SJSA1 (cell line): ENCODE results near the gene DNM2. TPM values are rescaled to one million over a fixed set of nuclear protein-coding genes. Genes with fewer than 3 reads are reported as not detected.
A peak's percentile ranks its signal among the peaks of the same experiment; 100 is the strongest.
"Not testable (repeated sequence)": the region's sequence is repeated elsewhere in the genome, so short reads cannot be mapped to it uniquely, and the experiment has no call there.

Source experiments
- DNase-seq, 2 experiments: peaks; one replicate each; pipeline ENCODE4 v3.0.0-alpha.2; 2015 to 2020; ENCODE audit warnings: low spot score in 2 of 2, low read depth in 1 of 2
- H3K27ac ChIP-seq: fragments of 250-450 bp; sonication (Bioruptor Pico); 2 replicates; pipeline ENCODE4 v1.5.1; 2020; ENCODE audit warnings: mild to moderate bottlenecking, moderate library complexity
- H3K27me3 ChIP-seq: fragments of 250-450 bp; sonication (Bioruptor Pico); replicated peaks from 2 replicates; pipeline ENCODE4 v1.5.1; 2020; ENCODE audit warnings: mild to moderate bottlenecking, moderate library complexity
- H3K36me3 ChIP-seq: fragments of 250-450 bp; sonication (Bioruptor Pico); 2 replicates; pipeline ENCODE4 v1.5.1; 2020; ENCODE audit warnings: mild to moderate bottlenecking
- H3K4me1 ChIP-seq: fragments of 250-450 bp; sonication (Bioruptor Pico); replicated peaks from 2 replicates; pipeline ENCODE4 v1.6.1; 2021; ENCODE audit warnings: mild to moderate bottlenecking
- H3K4me3 ChIP-seq: fragments of 250-450 bp; sonication (Bioruptor Pico); 2 replicates; pipeline ENCODE4 v1.5.1; 2020; ENCODE audit warnings: mild to moderate bottlenecking
- H3K9me3 ChIP-seq: fragments of 250-450 bp; sonication (Bioruptor Pico); replicated peaks from 2 replicates; pipeline ENCODE4 v1.5.1; 2020; ENCODE audit warnings: mild to moderate bottlenecking
- total RNA-seq: library from RNA; depleted of rRNA; stranded (reverse); fragments of >200 nt; shearing (Covaris generic); gene quantifications from 2 replicates; pipeline ENCODE4 v1.2.3, GENCODE V29; 2014

The DNM2 gene
- total RNA-seq, 1 experiment from 2014 or later: 58.4 TPM

DNA sequence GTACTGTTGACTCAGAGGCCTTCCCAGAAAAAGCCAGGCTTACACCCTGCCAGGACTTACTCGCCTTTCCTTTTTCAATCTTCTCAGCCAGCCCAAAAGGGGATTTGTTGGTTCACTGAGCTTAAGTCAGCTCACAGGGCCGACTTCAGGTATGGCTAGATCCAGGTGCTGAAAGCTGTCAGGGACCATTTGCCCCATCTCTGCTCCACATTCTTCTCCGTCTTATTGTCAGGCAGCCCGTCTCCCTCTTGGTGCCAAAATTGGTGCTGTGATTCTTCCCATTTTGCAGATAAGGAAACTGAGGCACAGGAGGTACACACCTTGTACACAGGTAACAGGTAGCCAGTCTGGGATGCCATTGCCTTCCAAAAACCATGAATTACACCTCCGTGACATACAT lies 132.8 kb downstream of the DNM2 start:
- Histone ChIP-seq H3K27ac (no peak overlapping the region), H3K27me3 (no peaks in the 10 kb centered on the region), H3K4me1 (no peaks in the 10 kb centered on the region), H3K36me3 (no peaks in the 10 kb centered on the region), H3K4me3 (no peak overlapping the region), H3K9me3 (no peaks in the 10 kb centered on the region)
- no peak for DNase-seq

GRCh38 chr19:10852098-10852800 lies 134.4 kb downstream of the DNM2 start:
- H3K4me3 ChIP-seq: no peak overlapping the region
- H3K27me3 ChIP-seq: no peaks in the 10 kb centered on the region
- H3K27ac ChIP-seq: no peak overlapping the region
- peak in 1 of 2 experiments; percentile 37 for DNase-seq
- no peaks in the 10 kb centered on the region for H3K36me3 ChIP-seq
- no peaks in the 10 kb centered on the region for H3K4me1 ChIP-seq
- no peaks in the 10 kb centered on the region for H3K9me3 ChIP-seq

GRCh38 chr19:10852941-10853340 lies 135.1 kb downstream of the DNM2 start:
- DNase-seq: no peak
- Histone ChIP-seq H3K4me3 (no peak overlapping the region), H3K36me3 (no peaks in the 10 kb centered on the region), H3K9me3 (no peaks in the 10 kb centered on the region), H3K4me1 (no peaks in the 10 kb centered on the region), H3K27ac (no peak overlapping the region), H3K27me3 (no peaks in the 10 kb centered on the region)

DNA sequence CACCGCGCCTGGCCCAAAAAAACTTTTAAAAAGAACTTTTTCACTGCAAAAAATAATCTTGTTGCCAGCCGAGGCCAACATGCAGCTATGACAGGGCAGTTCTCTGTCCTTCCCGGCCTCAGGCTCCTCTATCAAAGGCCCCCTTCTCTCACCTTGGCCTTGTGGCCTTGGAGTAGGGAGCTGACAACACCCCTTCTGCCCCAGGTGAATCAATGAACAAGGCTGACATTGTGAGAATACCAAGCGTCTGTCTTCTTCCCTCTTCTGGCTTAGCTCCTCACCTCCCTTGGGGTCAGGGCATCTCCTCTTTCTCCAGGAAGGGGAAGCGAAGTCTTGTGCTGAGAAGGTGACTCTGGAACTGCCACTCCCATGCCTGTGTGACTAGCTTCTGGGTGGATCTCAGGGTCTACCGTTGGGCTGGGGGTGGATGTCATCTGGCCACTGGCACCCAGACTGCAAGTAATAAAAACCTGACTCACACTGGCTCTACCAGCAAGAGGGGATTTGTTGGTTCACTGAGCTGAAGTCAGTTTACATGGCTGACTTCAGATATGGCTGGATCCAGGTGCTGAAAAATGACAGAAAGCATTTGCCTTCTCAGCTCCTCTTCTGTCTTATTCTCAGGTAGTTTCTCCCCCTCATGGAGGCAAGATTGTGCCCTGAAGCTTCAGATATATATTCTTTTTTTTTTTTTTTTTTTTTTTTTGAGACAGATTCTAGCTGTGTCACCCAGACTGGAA lies 136.6 kb downstream of the DNM2 start:
- H3K4me3 ChIP-seq: no peak overlapping the region

GRCh38 chr19:10855879-10856522 lies 138.1 kb downstream of the DNM2 start:
- no peaks in the 10 kb centered on the region for H3K27me3 ChIP-seq
- H3K27ac ChIP-seq: no peak overlapping the region
- H3K4me1 ChIP-seq: no peaks in the 10 kb centered on the region
- DNase-seq: no peak
- H3K9me3 ChIP-seq: no peaks in the 10 kb centered on the region
- no peaks in the 10 kb centered on the region for H3K36me3 ChIP-seq
- H3K4me3 ChIP-seq: no peak overlapping the region

More for the DNA sequence above, 136.6 kb downstream of the DNM2 start:
- no peaks in the 10 kb centered on the region for H3K27me3 ChIP-seq
- H3K4me1 ChIP-seq: no peaks in the 10 kb centered on the region
- no peaks in the 10 kb centered on the region for H3K9me3 ChIP-seq
- no peak overlapping the region for H3K27ac ChIP-seq
- H3K36me3 ChIP-seq: no peaks in the 10 kb centered on the region
- no peak for DNase-seq

- H3K9me3 ChIP-seq, H3K27me3 ChIP-seq, H3K36me3 ChIP-seq, H3K4me1 ChIP-seq, H3K27ac ChIP-seq, H3K4me3 ChIP-seq, DNase-seq: not testable (repeated sequence)
These were observed 139.0 kb downstream of the DNM2 start for GRCh38 chr19:10856899-10857298.

- Histone ChIP-seq H3K4me3 (no peak overlapping the region), H3K36me3 (no peaks in the 10 kb centered on the region)
- peak in 1 of 2 experiments; percentile 52 for DNase-seq
These were observed 140.4 kb downstream of the DNM2 start for GRCh38 chr19:10858204-10858828.

GRCh38 chr19:10861103-10861651 lies 143.3 kb downstream of the DNM2 start:
- Histone ChIP-seq H3K4me1 (peaks cover 16% of the 10 kb centered on the region), H3K27me3 (no peaks in the 10 kb centered on the region), H3K27ac (no peak overlapping the region), H3K36me3 (no peaks in the 10 kb centered on the region), H3K4me3 (no peak overlapping the region), H3K9me3 (no peaks in the 10 kb centered on the region)
- DNase-seq: no peak

More at GRCh38 chr19:10858204-10858828, 140.4 kb downstream of the DNM2 start:
- Histone ChIP-seq H3K4me1 (peaks cover 6% of the 10 kb centered on the region), H3K27me3 (no peaks in the 10 kb centered on the region), H3K9me3 (no peaks in the 10 kb centered on the region), H3K27ac (no peak overlapping the region)

DNA sequence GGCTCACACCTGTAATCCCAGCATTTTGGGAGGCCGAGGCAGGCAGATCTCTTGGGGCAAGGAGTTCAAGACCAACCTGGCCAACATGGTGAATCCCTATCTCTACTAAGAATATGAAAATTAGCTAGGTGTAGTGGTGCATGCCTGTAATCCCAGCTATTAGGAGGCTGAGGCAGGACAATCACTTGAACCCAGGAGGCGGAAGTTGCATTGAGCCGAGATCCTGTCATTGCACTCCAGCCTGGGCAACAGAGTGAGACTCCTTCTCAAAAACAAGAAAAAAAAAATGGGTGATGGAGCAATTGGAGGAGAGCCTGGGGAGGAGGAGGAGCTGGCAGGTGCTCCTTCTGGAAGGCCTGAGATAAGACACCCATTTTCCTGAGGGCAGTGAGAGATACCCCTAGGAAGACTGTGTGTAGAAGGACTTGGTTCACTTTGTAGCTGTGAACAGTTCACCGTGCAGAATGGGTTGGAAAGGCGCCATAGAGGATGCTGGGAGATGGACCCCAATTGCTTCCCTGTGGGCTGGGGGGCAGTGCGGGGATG lies 144.8 kb downstream of the DNM2 start:
- H3K4me3 ChIP-seq: no peak overlapping the region

DNA sequence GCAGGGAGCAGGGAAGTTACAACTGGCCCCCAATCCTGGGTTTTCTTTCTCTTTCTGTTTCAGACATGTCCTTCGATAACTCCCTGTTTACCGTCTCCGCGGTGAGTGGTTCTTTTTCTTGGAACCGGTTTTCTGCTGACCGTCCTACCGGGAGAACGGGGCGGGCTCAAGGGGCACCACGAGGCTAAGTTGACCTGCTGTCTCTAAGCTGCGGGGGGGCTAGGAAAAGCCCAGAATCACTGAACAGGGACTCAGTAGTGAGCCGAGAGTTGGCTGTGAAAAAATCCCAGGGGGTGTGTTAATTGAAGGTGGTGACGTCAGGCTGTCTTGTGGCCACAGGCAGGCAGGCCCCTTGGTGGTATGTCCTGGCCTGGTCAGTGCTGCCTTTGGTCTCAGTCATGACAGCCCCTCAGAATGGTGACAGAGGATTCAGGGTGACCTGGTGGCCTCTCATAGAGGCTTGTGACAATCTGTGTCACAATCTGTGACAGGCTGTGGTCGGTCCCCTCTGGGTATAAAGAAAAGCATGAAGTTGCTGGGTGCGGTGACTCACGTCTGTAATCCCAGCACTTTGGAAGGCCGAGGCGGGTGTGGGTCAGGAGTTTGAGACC lies 145.3 kb downstream of the DNM2 start:
- Histone ChIP-seq H3K27me3 (no peaks in the 10 kb centered on the region), H3K9me3 (no peaks in the 10 kb centered on the region), H3K27ac (no peak overlapping the region), H3K4me3 (no peak overlapping the region), H3K36me3 (no peaks in the 10 kb centered on the region), H3K4me1 (peaks cover 16% of the 10 kb centered on the region)
- DNase-seq: peak; percentile 50 to 59

More for the DNA sequence above, 144.8 kb downstream of the DNM2 start:
- H3K4me1 ChIP-seq: peaks cover 16% of the 10 kb centered on the region
- H3K9me3 ChIP-seq: no peaks in the 10 kb centered on the region
- no peak overlapping the region for H3K27ac ChIP-seq
- no peak for DNase-seq
- H3K36me3 ChIP-seq: no peaks in the 10 kb centered on the region
- H3K27me3 ChIP-seq: no peaks in the 10 kb centered on the region

- peak; percentile 67 to 85 for DNase-seq
- H3K4me3 ChIP-seq: no peak overlapping the region
These were observed 146.6 kb downstream of the DNM2 start for GRCh38 chr19:10864538-10864899.

DNA sequence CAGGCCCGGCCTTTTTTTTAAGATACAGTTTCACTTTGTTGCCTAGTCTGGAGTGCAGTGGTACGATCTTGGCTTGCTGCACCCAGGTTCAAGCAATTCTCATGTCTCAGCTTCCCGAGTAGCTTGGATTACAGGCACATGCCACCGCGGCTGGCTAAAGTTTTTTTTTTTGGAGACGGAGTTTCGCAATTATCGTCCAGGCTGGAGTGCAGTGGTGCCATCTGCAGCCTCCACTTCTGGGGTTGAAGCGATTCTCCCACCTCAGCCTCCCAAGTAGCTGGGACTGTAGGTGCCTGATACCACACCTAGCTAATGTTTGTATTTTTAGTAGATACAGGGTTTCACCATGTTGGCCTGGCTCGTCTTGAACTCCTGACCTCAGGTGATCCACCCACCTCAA lies 148.6 kb downstream of the DNM2 start:
- no peak overlapping the region for H3K4me3 ChIP-seq
- H3K27me3 ChIP-seq: no peaks in the 10 kb centered on the region
- H3K9me3 ChIP-seq: no peaks in the 10 kb centered on the region
- no peaks in the 10 kb centered on the region for H3K36me3 ChIP-seq
- peaks cover 22% of the 10 kb centered on the region for H3K4me1 ChIP-seq
- DNase-seq: no peak
- H3K27ac ChIP-seq: no peak overlapping the region

More at GRCh38 chr19:10864538-10864899, 146.6 kb downstream of the DNM2 start:
- Histone ChIP-seq H3K9me3 (no peaks in the 10 kb centered on the region), H3K27me3 (no peaks in the 10 kb centered on the region), H3K27ac (no peak overlapping the region), H3K4me1 (peaks cover 16% of the 10 kb centered on the region), H3K36me3 (no peaks in the 10 kb centered on the region)
